IgD-negative memory B cell (primary cell): ENCODE results near the gene UBA6. TPM values are rescaled to one million over a fixed set of nuclear protein-coding genes. Genes with fewer than 3 reads are reported as not detected.
"Not testable (repeated sequence)": the region's sequence is repeated elsewhere in the genome, so short reads cannot be mapped to it uniquely, and the experiment has no call there.

Experiments used
- H3K27ac Mint-ChIP-seq, 3 donors: one replicate each; pipeline ENCODE4 v1.8.0; 2020 to 2022; ENCODE audit warnings: mild to moderate bottlenecking in 3 of 3, mixed read lengths in 3 of 3, moderate library complexity in 1 of 3
- H3K27me3 Mint-ChIP-seq: one replicate; pipeline ENCODE4 v1.8.0; 2021; ENCODE audit warnings: mixed read lengths
- H3K36me3 Mint-ChIP-seq: one replicate; pipeline ENCODE4 v1.8.0; 2020; ENCODE audit warnings: mild to moderate bottlenecking, mixed read lengths
- H3K4me1 Mint-ChIP-seq, 3 donors: one replicate each; pipeline ENCODE4 v1.8.0; 2020 to 2022; ENCODE audit warnings: mixed read lengths in 3 of 3, mild to moderate bottlenecking in 1 of 3
- H3K4me3 Mint-ChIP-seq, 4 donors: one replicate each; pipeline ENCODE4 v1.8.0; 2020 to 2022; ENCODE audit warnings: mild to moderate bottlenecking in 4 of 4, mixed read lengths in 4 of 4, moderate library complexity in 3 of 4
- H3K9me3 Mint-ChIP-seq, 3 donors: one replicate each; pipeline ENCODE4 v1.8.0; 2020 to 2021; ENCODE audit warnings: mixed read lengths in 3 of 3, mild to moderate bottlenecking in 1 of 3
- polyA plus RNA-seq: library from polyadenylated mRNA; unstranded; fragments of 300-500 nt; fragmentation: Illumina TruSeq; gene quantifications from one replicate; pipeline ENCODE4 v1.2.3, GENCODE V29; 2021

The UBA6 gene
- polyA plus RNA-seq, 1 donor from 2014 or later = 29.3 TPM

GRCh38 chr4:67721770-67722597 lies 21.0 kb upstream of the UBA6 start:
- peaks cover 3% of the 10 kb centered on the region for H3K36me3 Mint-ChIP-seq
- no peak overlapping the region for H3K4me3 Mint-ChIP-seq
- no peaks in the 10 kb centered on the region for H3K27me3 Mint-ChIP-seq
- H3K4me1 Mint-ChIP-seq = no peaks in the 10 kb centered on the region
- peaks cover 0 to 5% (median 0%) of the 10 kb centered on the region in 3 donors for H3K9me3 Mint-ChIP-seq
- no peak overlapping the region for H3K27ac Mint-ChIP-seq

GRCh38 chr4:67721315-67721769 lies 20.4 kb upstream of the UBA6 start:
- H3K4me3 Mint-ChIP-seq = no peak overlapping the region
- H3K36me3 Mint-ChIP-seq = peaks cover 3% of the 10 kb centered on the region
- no peaks in the 10 kb centered on the region for H3K4me1 Mint-ChIP-seq
- H3K9me3 Mint-ChIP-seq = peaks cover 0 to 5% (median 0%) of the 10 kb centered on the region in 3 donors
- no peaks in the 10 kb centered on the region for H3K27me3 Mint-ChIP-seq
- H3K27ac Mint-ChIP-seq = no peak overlapping the region

DNA sequence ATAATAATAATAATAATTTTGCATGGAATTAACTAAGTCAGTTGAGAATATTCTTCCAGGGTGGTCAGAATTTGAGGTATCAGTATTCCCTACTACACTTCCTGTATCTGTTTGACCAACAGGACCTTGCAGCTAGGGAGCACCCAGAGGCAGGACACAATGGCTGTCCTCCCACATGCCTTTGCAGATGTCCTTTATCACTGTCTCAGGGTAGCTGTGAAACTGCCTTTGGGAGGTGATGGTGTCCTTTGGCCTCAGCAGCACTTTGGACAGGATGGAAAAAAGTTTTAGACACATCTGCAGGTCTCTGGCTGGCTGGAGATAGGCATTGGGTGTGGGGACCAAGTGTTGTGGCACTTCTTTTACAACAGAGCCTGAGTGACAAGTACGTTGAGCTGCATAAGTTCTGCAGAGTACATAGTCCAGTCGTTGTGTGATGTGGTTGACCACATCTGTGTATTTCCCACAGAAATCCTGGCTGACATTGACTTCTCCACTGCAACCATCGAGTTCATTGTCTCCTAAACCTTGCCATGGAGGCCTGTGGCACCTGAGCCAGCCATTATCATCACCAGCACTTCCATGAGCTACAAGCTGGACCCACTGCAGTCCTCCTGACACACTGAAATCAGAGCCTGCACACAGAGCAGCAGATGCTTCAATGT lies 19.1 kb upstream of the UBA6 start:
- Mint-ChIP-seq H3K4me3 (no peak overlapping the region), H3K9me3 (peaks cover 0 to 5% (median 0%) of the 10 kb centered on the region in 3 donors), H3K4me1 (no peaks in the 10 kb centered on the region), H3K36me3 (peaks cover 3% of the 10 kb centered on the region), H3K27ac (no peak overlapping the region), H3K27me3 (no peaks in the 10 kb centered on the region)

GRCh38 chr4:67718848-67719247 lies 17.9 kb upstream of the UBA6 start:
- H3K9me3 Mint-ChIP-seq = no peaks in the 10 kb centered on the region
- no peak overlapping the region for H3K4me3 Mint-ChIP-seq
- no peak overlapping the region for H3K27ac Mint-ChIP-seq
- H3K27me3 Mint-ChIP-seq = no peaks in the 10 kb centered on the region
- peaks cover 3% of the 10 kb centered on the region for H3K36me3 Mint-ChIP-seq
- peaks cover 0 to 2% (median 0%) of the 10 kb centered on the region in 3 donors for H3K4me1 Mint-ChIP-seq

DNA sequence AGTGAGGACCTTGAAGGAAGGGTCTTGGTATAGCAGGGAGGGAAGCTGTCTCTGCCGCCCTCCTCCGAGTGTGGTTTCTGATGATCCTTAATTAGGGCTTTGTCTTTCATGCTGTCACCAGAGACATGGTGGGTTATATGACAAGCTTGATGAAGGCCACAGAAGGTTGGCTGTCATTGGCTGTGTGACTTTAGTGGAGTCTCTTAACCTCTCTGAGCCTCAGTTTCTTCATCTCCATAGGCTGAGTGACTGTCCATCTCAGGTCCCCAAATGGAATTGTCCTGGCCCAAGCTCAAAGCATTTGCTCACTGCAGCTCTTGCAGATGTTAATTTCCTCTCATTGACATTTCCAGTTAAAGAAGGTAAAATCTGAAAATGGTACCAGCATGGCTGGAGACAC lies 16.6 kb upstream of the UBA6 start:
- H3K4me3 Mint-ChIP-seq = no peak overlapping the region
- H3K27me3 Mint-ChIP-seq = no peaks in the 10 kb centered on the region
- peaks cover 3% of the 10 kb centered on the region for H3K36me3 Mint-ChIP-seq
- H3K27ac Mint-ChIP-seq = no peak overlapping the region
- peaks cover 0 to 5% (median 0%) of the 10 kb centered on the region in 3 donors for H3K4me1 Mint-ChIP-seq
- H3K9me3 Mint-ChIP-seq = no peaks in the 10 kb centered on the region

DNA sequence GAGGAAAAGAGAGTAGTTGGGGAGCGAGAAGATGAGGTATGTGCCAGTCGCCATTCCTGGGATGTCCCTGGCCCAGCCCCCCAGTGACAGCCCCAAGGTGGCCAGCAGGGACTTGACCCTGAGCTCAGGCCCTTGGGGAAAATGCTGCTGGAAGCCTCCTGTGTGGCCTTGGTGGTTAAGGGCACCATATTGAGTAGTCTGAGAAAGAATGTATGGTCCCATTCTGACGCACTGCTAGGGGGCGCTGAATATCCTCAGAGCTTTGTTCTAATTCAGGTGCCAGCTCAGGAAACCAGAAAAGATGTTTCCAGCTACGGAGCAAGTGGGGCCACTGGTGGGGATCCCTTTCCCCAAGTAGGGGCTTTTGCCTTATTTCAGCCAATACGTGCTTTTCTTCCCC lies 14.0 kb upstream of the UBA6 start:
- Mint-ChIP-seq H3K27me3 (no peaks in the 10 kb centered on the region), H3K4me3 (no peak overlapping the region), H3K36me3 (no peaks in the 10 kb centered on the region), H3K9me3 (no peaks in the 10 kb centered on the region), H3K27ac (no peak overlapping the region), H3K4me1 (peaks cover 3 to 5% (median 3%) of the 10 kb centered on the region in 3 donors)

- Mint-ChIP-seq H3K27me3 (no peaks in the 10 kb centered on the region), H3K9me3 (no peaks in the 10 kb centered on the region), H3K27ac (peak overlapping the region in 1 of 3 donors; percentile 57), H3K36me3 (peaks cover 2% of the 10 kb centered on the region), H3K4me1 (peaks cover 3 to 5% (median 4%) of the 10 kb centered on the region in 3 donors), H3K4me3 (no peak overlapping the region)
Observed at GRCh38 chr4:67714248-67714583, 13.3 kb upstream of the UBA6 start.

DNA sequence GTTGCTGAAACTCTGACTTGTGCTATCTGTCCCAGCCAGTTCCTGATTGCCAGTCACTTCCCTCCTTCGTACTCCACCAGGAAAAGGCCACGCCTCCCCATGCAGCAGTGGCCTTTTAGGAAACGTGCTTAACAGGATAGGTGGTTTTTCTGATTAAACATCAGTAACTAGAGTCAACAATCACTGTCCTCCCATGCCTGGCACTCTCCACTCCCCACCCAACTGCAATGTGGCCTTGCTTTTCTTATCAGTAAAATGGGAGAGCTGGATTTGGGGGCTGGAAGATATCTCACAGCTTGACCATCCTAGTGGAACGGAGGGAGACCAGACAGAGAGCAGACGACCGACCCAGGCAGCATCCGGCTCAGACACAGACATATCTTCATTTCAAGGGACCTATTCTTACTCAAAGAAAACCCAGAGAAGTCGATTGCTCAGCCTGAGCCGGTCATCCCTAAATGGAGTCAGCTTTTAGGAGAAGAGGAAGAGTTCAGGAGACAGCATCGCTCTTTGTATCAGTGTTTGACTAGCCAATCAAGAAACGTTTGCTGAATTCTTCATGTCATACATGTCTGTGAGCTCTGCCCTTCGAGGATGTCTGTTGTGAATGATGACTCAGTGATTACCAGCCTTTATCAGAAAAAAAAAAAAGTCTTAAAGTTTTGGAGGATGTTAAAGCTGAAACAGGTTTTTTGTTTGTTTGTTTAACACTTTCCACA lies 12.7 kb upstream of the UBA6 start:
- Mint-ChIP-seq H3K9me3 (no peaks in the 10 kb centered on the region), H3K36me3 (peaks cover 2% of the 10 kb centered on the region), H3K27ac (peak overlapping the region in 1 of 3 donors; percentile 57), H3K4me1 (peaks cover 3 to 6% (median 6%) of the 10 kb centered on the region in 3 donors), H3K4me3 (no peak overlapping the region), H3K27me3 (no peaks in the 10 kb centered on the region)

DNA sequence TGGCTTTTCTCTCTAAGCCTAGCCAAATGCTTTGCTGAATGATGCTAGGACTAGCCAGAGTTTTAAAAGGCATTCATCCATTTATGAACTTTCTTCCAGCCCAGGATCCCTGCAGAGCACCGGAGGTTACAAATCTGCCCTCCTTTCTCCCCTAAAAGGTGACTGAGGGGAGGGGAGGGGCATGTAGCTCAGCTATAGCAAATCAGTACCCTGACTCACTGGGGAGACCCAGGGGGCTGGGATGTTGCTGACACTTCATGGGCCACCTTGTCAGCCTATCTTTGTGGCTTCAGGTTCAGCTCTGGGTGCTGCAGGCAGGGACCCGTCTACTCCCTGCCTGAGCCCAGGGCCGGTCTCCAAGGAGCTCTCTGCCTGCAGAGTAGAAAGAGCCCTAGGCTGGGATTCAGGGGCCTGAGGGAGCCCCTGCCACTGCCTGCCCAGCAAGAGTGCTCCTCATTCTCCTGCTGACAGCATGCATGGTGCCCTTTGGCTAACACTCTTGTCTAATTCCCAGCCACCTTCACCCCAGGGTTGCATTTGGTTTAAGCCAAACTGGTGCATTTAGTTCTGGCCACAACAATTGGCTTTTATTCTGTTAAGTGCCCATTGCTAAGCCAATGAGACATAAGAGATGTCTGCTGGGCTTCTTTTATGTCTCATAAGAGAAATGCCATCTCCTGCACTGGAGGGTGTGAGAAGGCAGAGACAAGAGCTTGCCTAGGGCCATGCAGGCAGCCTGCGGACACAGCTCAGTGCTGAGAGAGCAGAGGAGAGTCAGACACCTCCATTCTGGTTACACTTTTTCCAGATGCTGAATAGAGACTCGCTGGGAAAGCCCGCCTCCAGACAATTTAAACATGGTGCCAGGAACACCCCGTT lies 11.9 kb upstream of the UBA6 start:
- peaks cover 4% of the 10 kb centered on the region for H3K36me3 Mint-ChIP-seq
- H3K4me3 Mint-ChIP-seq = no peak overlapping the region
- H3K4me1 Mint-ChIP-seq = peaks cover 4 to 13% (median 13%) of the 10 kb centered on the region in 3 donors
- H3K27ac Mint-ChIP-seq = no peak overlapping the region
- H3K27me3 Mint-ChIP-seq = no peaks in the 10 kb centered on the region
- H3K9me3 Mint-ChIP-seq = peaks cover 0 to 2% (median 0%) of the 10 kb centered on the region in 3 donors

DNA sequence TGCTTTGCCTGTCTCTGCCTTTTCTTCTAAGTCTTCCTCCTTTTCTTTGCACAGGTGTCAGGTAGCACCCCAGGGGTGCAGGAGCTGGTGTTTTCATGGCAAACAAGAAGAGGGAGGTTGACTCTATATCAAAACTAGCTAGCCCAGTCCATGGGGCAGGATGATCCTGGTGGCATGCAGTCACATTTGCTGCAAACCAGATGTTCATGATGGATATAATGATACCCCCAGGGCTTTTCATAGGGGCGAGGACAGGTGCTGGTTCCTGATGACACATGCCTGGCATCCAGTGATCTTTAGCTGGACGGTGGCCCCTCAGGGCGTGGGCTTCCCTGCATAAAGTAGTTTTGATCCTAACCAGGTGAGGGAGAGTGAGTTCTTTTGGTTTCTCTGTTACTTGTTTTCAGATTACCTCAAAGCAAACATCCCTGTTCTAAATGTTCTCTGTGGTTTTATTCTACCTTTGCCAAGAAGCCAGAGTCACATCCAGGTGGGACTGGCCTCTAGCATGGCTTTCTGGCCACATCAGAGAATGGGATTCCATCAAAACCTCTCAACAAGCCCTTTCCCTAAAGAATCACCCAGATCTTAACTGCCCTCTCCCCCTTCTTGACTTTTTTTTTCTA lies 11.2 kb upstream of the UBA6 start:
- Mint-ChIP-seq H3K36me3 (peaks cover 4% of the 10 kb centered on the region), H3K9me3 (peaks cover 0 to 2% (median 0%) of the 10 kb centered on the region in 3 donors), H3K27me3 (no peaks in the 10 kb centered on the region), H3K4me1 (peaks cover 5 to 15% (median 13%) of the 10 kb centered on the region in 3 donors), H3K4me3 (no peak overlapping the region), H3K27ac (no peak overlapping the region)

- H3K4me3 Mint-ChIP-seq = peak overlapping the region in 1 of 4 donors; percentile 39
- H3K27ac Mint-ChIP-seq, H3K27me3 Mint-ChIP-seq, H3K9me3 Mint-ChIP-seq: not testable (repeated sequence)
- H3K4me1 Mint-ChIP-seq = peaks cover 33 to 43% (median 37%) of the 10 kb centered on the region in 3 donors
- H3K36me3 Mint-ChIP-seq = peaks cover 15% of the 10 kb centered on the region
Observed at GRCh38 chr4:67706682-67707081, 5.7 kb upstream of the UBA6 start.

DNA sequence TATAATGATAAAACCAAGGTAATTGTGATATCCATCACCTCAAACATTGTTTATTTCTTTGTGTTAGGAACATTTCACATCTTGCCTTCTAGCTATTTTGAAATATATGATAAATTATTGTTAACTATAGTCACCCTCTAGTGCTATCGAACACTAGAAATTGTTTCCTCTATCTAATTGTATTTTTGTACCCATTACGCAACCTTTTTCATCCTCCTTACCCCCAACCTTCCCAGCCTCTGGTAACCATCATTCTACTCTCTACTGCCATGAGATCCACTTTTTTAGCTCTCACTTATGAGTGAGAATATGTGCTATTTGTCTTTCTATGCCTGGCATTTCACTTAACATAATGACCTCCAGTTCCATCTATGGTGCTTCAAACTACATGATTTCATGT lies 3.9 kb upstream of the UBA6 start:
- H3K4me1 Mint-ChIP-seq = peaks cover 36 to 53% (median 44%) of the 10 kb centered on the region in 3 donors
- H3K27ac Mint-ChIP-seq = peak overlapping the region in 2 of 3 donors; percentile 6 to 20
- peaks cover 15% of the 10 kb centered on the region for H3K36me3 Mint-ChIP-seq
- H3K9me3 Mint-ChIP-seq = peaks cover 4 to 7% (median 6%) of the 10 kb centered on the region in 3 donors
- H3K27me3 Mint-ChIP-seq = no peaks in the 10 kb centered on the region
- H3K4me3 Mint-ChIP-seq = peak overlapping the region in 2 of 4 donors; percentile 6 to 18

DNA sequence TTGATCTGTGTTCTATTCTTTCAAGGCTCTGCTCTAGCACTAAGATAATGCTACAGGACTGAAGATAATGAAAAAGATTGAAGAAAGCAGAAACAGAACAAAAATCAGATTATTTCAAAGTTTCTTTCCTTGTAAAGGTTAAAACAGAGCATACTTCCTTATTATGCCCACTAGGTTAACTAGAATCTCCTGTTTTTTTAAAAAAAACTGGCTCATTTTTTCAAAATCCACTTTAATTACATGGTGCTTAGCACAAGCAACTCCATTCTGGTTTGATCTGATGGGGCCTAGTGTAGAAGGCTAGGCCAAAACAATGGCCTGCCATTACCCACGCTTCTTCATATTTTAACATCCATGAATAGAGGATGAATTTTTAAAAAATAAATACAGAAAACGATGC lies 1.2 kb upstream of the UBA6 start:
- H3K4me1 Mint-ChIP-seq = peaks cover 42 to 59% (median 57%) of the 10 kb centered on the region in 3 donors
- peaks cover 11% of the 10 kb centered on the region for H3K36me3 Mint-ChIP-seq
- H3K4me3 Mint-ChIP-seq = peak overlapping the region; percentile 88 to 98 (median 93)
- H3K9me3 Mint-ChIP-seq = peaks cover 4 to 7% (median 4%) of the 10 kb centered on the region in 3 donors
- H3K27me3 Mint-ChIP-seq = no peaks in the 10 kb centered on the region
- H3K27ac Mint-ChIP-seq = peak overlapping the region; percentile 54 to 94 (median 62)

DNA sequence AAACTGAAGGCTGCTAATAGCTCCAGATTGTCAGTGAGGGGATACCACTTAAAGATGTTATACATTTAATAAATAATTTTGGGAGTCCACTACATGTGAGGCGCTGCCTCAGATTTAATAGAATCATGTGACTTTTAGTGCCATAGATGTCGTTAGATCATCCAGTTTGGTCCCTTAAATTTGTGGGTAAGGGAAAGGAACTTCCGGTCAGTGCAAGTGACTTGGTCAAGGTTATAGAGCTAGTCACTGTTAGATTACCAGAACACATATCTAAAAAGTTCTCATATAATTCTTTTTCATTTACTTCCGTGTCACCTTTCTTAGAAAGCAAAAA lies 529 bp upstream of the UBA6 start:
- peaks cover 42 to 60% (median 55%) of the 10 kb centered on the region in 3 donors for H3K4me1 Mint-ChIP-seq
- H3K4me3 Mint-ChIP-seq = peak overlapping the region; percentile 88 to 98 (median 93)
- peaks cover under 1 to 3% (median 2%) of the 10 kb centered on the region in 3 donors for H3K9me3 Mint-ChIP-seq
- H3K27me3 Mint-ChIP-seq = no peaks in the 10 kb centered on the region
- H3K27ac Mint-ChIP-seq = peak overlapping the region; percentile 54 to 98 (median 94)
- H3K36me3 Mint-ChIP-seq = peaks cover 7% of the 10 kb centered on the region
